ELR (cell line): ENCODE measurements around the gene FHIP1A.
"Not testable (repeated sequence)": the region's sequence is repeated elsewhere in the genome, so short reads cannot be mapped to it uniquely, and the experiment has no call there.

Experiments
- DNase-seq: peaks from one replicate; pipeline ENCODE4 v3.0.0-alpha.2; 2015; ENCODE audit warnings: low read depth

Gene FHIP1A

GRCh38 chr4:151408630-151409469 is at the start of gene FHIP1A:
FHIP1A (plus strand) TSS chr4:151409176; CDS start chr4:151566260, 157,084 bp downstream.
- DNase-seq: peak; percentile 67

- DNase-seq: no peak
These were observed 49.4 kb upstream of the FHIP1A start for GRCh38 chr4:151359576-151359975.

GRCh38 chr4:151361126-151361525 is 47.9 kb upstream of the FHIP1A start:
- no peak for DNase-seq

- no peak for DNase-seq
These were observed 47.0 kb upstream of the FHIP1A start for GRCh38 chr4:151361966-151362365.

- DNase-seq: peak; percentile 84
These were observed 46.4 kb upstream of the FHIP1A start for GRCh38 chr4:151362404-151363164.

GRCh38 chr4:151376540-151376939 is 32.4 kb upstream of the FHIP1A start:
- DNase-seq: no peak

- DNase-seq: no peak
These were observed 19.7 kb upstream of the FHIP1A start for GRCh38 chr4:151389311-151389710.

- not testable (repeated sequence) for DNase-seq
These were observed 19.2 kb upstream of the FHIP1A start for GRCh38 chr4:151389799-151390198.

GRCh38 chr4:151395873-151396272 is 13.1 kb upstream of the FHIP1A start:
- DNase-seq: no peak

GRCh38 chr4:151400343-151400742 is 8.6 kb upstream of the FHIP1A start:
- no peak for DNase-seq

GRCh38 chr4:151401739-151402138 is 7.2 kb upstream of the FHIP1A start:
- DNase-seq: no peak

- no peak for DNase-seq
These were observed 6.7 kb upstream of the FHIP1A start for GRCh38 chr4:151402145-151402865.

- DNase-seq: no peak
These were observed 5.3 kb upstream of the FHIP1A start for GRCh38 chr4:151403656-151404055.

- not testable (repeated sequence) for DNase-seq
These were observed 4.2 kb upstream of the FHIP1A start for GRCh38 chr4:151404802-151405201.

GRCh38 chr4:151407018-151407417 is 2.0 kb upstream of the FHIP1A start:
- no peak for DNase-seq

- no peak for DNase-seq
These were observed 1.3 kb upstream of the FHIP1A start for GRCh38 chr4:151407466-151408379.

- DNase-seq: no peak
These were observed 671 bp upstream of the FHIP1A start for GRCh38 chr4:151408380-151408629.

GRCh38 chr4:151409470-151410313 is 716 bp downstream of the FHIP1A start:
- no peak for DNase-seq

GRCh38 chr4:151415978-151416377 is 7.0 kb downstream of the FHIP1A start:
- DNase-seq: peak; percentile 65

GRCh38 chr4:151417164-151417571 is 8.2 kb downstream of the FHIP1A start:
- no peak for DNase-seq
